ENCODE measurements around the gene UCN.

GRCh38 chr2:27270131-27270530 is 38.1 kb downstream of the UCN start:
- TF ChIP-seq CTCF (IDR thresholded peaks at IDR 0.05) (no peak), POLR2A (IDR thresholded peaks at IDR 0.05) (no peak)
